HG03442 (cell line): ENCODE data around the gene BIRC7.

Experiments used
- ATAC-seq: cut with Tn5 transposase; IDR thresholded peaks from one replicate; pipeline ENCODE4 v1.9.1; 2021; ENCODE audit warnings: mild to moderate bottlenecking, moderate library complexity; ENCODE audit not compliant: unreplicated experiment

The BIRC7 gene

DNA sequence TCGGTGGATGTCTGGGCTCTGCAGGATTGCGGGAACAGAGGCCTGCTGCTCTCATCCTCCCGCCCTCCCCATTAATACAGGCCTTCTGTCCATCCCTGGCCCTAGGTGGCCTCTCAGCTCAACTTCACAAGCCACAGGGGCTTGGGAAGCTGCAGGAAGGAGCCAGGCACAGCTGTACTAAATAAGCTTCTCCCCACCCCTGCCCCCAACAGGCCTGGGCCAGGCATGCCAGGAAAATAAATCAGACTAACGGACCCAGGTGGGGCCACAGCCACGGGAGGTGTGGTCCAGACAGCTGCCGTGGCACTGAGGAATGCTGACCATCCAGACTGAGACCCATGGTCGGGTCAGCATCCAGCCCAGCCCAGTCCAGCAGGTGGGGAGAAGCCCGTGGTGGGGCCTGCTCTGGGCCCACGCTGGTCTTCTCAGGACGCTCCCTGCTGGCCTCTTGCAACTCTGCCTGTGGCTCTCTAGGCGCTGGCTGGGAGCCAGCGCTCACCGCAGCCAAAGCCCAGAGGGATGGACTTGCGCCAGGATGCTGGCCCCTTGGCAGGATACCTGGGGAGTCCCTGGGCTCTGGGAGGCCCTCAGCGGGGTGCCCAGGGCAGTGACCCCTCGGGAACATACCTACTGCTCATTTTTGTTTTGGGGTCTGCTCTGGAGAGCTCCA is 11.2 kb upstream of the BIRC7 start:
- no peak for ATAC-seq

DNA sequence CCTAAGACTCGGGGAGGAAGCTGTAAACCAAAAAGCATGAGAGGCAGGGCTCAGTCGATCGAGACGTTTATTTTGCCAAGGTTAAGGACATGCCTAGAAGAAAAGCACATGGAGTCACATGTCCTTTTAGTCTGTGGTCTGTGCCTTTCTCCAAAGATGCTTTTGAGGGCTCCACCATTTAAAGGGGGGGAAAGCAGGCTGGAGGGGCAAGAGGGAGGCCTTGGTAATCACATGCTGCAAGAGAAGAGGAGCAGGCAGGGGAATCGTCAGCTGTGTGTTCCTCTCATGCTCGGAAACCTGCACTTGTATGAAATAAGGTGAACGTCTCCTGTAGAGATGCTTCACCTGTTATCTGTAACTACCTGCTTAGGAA is 10.6 kb upstream of the BIRC7 start:
- no peak for ATAC-seq

GRCh38 chr20:63226042-63226943 is 9.4 kb upstream of the BIRC7 start:
- ATAC-seq = no peak

- ATAC-seq = no peak
These were observed 8.4 kb upstream of the BIRC7 start for GRCh38 chr20:63227260-63227659.

DNA sequence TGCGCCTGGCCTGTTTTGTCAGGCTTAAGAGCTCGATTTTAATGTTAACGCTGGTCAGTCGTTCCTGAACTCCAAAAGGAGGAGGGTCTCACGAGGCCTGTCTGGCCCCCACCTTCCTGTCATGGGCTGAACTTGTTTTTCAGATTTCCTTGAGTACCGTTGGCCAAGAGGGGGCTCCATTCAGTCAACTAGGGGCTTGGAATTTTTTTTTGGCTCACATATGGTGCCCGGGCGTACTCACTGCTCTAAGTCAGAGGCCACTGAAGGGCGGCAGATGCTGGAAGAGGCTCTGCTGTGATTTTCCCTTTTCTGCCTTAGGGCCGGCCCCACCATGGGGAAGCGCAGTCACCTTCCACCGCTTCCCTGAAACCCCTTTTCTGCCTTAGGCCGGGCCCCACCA is 6.9 kb upstream of the BIRC7 start:
- ATAC-seq = no peak

DNA sequence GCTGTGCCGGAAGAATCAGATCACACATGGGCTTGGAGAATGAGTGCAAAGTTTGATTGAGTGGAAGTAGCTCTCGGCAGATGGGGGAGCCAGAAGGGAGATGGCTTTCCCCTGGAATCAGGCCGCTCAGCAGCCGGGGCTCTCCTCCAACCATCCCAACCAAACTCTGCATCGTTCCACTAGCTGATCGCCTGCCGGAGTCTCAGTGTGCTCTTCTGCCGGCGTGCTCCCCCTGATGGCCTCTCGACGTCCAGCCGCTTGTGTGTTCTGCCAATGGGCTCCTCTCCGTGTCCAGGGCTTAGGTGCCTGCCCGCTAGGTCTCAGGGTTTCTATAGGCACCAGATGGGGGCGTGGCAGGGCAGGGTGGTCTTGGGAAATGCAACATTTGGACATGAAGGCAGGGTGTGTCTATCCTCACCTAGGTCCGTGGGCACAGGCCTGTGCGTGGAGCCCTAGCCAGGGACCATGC is 4.9 kb upstream of the BIRC7 start:
- no peak for ATAC-seq

- ATAC-seq = no peak
These were observed 3.3 kb upstream of the BIRC7 start for GRCh38 chr20:63232235-63233060.

GRCh38 chr20:63233061-63233344 is 2.7 kb upstream of the BIRC7 start:
- ATAC-seq = no peak

DNA sequence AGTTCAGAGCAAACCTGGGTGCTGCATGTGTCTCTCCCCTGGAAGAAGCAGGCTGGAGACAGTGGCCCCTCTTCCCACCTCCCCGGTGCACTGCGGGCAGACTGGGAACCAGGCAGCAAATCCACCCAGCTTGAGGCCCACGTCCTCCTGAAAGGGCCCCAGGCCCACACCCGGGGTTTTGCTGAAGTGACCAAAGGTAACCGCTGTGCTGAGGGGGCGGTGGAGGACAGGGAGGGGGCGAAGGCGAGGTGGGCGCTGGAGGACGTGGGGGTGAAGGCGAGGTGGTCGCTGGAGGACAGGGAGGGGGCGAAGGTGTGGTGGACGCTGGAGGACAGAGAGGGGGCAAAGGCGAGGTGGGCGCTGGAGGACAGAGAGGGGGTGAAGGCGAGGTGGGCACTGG is 1.8 kb upstream of the BIRC7 start:
- no peak for ATAC-seq

- ATAC-seq = no peak
These were observed 859 bp upstream of the BIRC7 start for GRCh38 chr20:63234693-63235398.

- no peak for ATAC-seq
These were observed 572 bp downstream of the BIRC7 start for GRCh38 chr20:63236116-63236837.

- no peak for ATAC-seq
These were observed 2.3 kb downstream of the BIRC7 start for GRCh38 chr20:63238031-63238430.

DNA sequence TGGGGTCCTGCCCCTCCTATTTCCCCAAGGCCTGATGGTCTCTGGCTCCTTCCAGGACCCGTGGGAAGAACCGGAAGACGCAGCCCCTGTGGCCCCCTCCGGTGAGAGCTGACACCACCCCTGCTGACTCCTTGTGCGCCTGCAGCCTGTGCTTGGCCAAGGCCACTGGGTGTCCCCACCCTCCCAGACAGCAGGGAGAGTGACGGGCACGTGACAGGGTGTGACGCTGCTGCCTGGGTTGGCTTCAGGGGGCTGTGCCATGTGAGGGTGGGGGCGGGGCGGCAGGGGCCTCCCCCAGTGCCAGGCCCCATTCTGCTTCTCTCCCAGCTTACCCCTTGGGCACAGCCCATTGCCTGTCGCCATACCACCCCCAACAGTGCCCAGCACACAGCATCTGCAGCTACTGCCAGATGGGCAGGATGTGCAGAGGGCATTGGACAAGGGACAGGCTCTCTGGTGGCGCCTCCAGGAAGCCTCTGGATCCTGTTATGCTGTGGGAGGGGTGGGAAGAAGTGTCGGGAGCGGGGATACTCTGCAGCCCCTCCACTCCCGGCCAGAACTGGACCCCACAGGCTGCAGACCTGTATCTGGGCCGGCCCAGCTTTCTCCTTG is 2.9 kb downstream of the BIRC7 start:
- no peak for ATAC-seq

DNA sequence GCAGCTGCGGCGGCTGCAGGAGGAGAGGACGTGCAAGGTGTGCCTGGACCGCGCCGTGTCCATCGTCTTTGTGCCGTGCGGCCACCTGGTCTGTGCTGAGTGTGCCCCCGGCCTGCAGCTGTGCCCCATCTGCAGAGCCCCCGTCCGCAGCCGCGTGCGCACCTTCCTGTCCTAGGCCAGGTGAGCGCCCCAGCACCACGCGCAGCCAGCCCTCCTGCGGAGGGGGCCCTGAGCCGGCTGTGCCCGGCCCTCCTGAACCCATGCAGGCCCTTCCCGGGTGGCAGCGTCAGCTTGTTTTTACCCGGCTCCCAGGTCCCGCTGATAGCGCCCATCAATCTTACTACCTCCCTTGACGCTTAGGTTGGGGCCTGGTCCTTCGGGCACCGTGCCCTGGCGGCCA is 3.7 kb downstream of the BIRC7 start:
- ATAC-seq = no peak

DNA sequence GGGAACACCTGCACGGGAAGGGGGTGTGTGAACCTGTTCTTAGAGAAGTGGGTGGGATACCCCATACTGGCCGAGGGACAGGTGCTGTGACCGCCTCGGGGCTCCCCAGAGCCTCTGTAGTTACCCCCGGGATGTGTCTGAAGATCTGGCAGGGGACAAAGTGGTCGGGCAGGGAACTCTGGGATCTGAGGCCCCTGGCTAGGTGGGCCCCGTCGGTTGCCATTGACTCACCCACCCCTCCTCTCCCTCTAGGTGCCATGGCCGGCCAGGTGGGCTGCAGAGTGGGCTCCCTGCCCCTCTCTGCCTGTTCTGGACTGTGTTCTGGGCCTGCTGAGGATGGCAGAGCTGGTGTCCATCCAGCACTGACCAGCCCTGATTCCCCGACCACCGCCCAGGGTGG is 4.3 kb downstream of the BIRC7 start:
- no peak for ATAC-seq

GRCh38 chr20:63241272-63241671 is 5.6 kb downstream of the BIRC7 start:
- no peak for ATAC-seq

GRCh38 chr20:63242736-63243135 is 7.0 kb downstream of the BIRC7 start:
- ATAC-seq = no peak

- no peak for ATAC-seq
These were observed 8.0 kb downstream of the BIRC7 start for GRCh38 chr20:63243604-63244247.

GRCh38 chr20:63244468-63244867 is 8.8 kb downstream of the BIRC7 start:
- no peak for ATAC-seq
